IMR-90 (cell line): ENCODE data around the gene ZNF814.
"Not testable (repeated sequence)": the region's sequence is repeated elsewhere in the genome, so short reads cannot be mapped to it uniquely, and the experiment has no call there.

Experiments
- BHLHE40 ChIP-seq: fragments of 150-350 bp; IDR thresholded peaks from 2 replicates; pipeline ENCODE4 v1.6.1; 2016; ENCODE audit warnings: mild to moderate bottlenecking, low read depth, low read length
- CEBPB ChIP-seq: IDR thresholded peaks from 2 replicates; pipeline ENCODE4 v1.6.1; 2012; ENCODE audit warnings: low read depth, low read length, improper control_type of control experiment
- CHD1 ChIP-seq: IDR thresholded peaks from 2 replicates; pipeline ENCODE4 v1.6.1; 2012; ENCODE audit warnings: low read depth, low read length, improper control_type of control experiment
- CTCF ChIP-seq: conservative IDR thresholded peaks from 2 replicates; pipeline ENCODE4 v1.5.1; 2012; ENCODE audit warnings: mild to moderate bottlenecking, low read depth, low read length, improper control_type of control experiment
- POLR2A ChIP-seq: IDR thresholded peaks from 2 replicates; pipeline ENCODE4 v1.6.1; 2012; ENCODE audit warnings: mild to moderate bottlenecking, low read depth, low read length
- RAD21 ChIP-seq: IDR thresholded peaks from 2 replicates; pipeline ENCODE4 v1.6.1; 2012; ENCODE audit warnings: low read length, improper control_type of control experiment
- RCOR1 ChIP-seq: IDR thresholded peaks from 2 replicates; pipeline ENCODE4 v1.6.1; 2012; ENCODE audit warnings: mild to moderate bottlenecking, low read length, improper control_type of control experiment; ENCODE audit not compliant: insufficient replicate concordance
- RFX5 ChIP-seq: IDR thresholded peaks from 2 replicates; pipeline ENCODE4 v1.8.0; 2012; ENCODE audit warnings: low read depth, mild to moderate bottlenecking, low read length, moderate library complexity
- SMC3 ChIP-seq: fragments of 150-350 bp; IDR thresholded peaks from 2 replicates; pipeline ENCODE4 v1.6.1; 2016; ENCODE audit warnings: low read depth, mild to moderate bottlenecking, antibody characterized with exemption, low read length, moderate library complexity
- TF ChIP-seq, protein P1 (sequence below): fragments of 150-350 bp; IDR thresholded peaks from 2 replicates; pipeline ENCODE4 v1.6.1; 2016; ENCODE audit warnings: low read depth, mild to moderate bottlenecking, low read length, moderate library complexity, borderline replicate concordance

GRCh38 chr19:57849666-57850473 is 39.0 kb downstream of the ZNF814 start, which contains the start of gene ZNF587:
- not testable (repeated sequence) for TF ChIP-seq CTCF, SMC3, RCOR1, CHD1, RFX5, BHLHE40, RAD21, CEBPB
- TF ChIP-seq POLR2A, result peak; percentile 64
- TF ChIP-seq, protein P1, sequence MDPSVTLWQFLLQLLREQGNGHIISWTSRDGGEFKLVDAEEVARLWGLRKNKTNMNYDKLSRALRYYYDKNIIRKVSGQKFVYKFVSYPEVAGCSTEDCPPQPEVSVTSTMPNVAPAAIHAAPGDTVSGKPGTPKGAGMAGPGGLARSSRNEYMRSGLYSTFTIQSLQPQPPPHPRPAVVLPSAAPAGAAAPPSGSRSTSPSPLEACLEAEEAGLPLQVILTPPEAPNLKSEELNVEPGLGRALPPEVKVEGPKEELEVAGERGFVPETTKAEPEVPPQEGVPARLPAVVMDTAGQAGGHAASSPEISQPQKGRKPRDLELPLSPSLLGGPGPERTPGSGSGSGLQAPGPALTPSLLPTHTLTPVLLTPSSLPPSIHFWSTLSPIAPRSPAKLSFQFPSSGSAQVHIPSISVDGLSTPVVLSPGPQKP, result not testable (repeated sequence)
